Neural progenitor cell (in vitro differentiated cells): ENCODE results near the gene COA3. TPM values are rescaled to one million over a fixed set of nuclear protein-coding genes. Genes with fewer than 3 reads are reported as not detected.

Experiments
- DNase-seq: peaks from one replicate; pipeline ENCODE4 v3.0.0-alpha.2; 2016; ENCODE audit warnings: low spot score
- H2AFZ ChIP-seq: fragments of 200-600 bp; sonication (generic); replicated peaks from 2 replicates; pipeline ENCODE4 v1.6.1; 2016; ENCODE audit warnings: antibody characterized with exemption
- H3F3A ChIP-seq: fragments of 200-600 bp; sonication (generic); 2 replicates; pipeline ENCODE4 v1.6.1; 2016; ENCODE audit warnings: antibody characterized with exemption, low read depth
- H3K27ac ChIP-seq: fragments of 200-600 bp; sonication (generic); 2 replicates; pipeline ENCODE4 v1.5.1; 2016; ENCODE audit warnings: mild to moderate bottlenecking
- H3K27me3 ChIP-seq: fragments of 200-600 bp; sonication (generic); 2 replicates; pipeline ENCODE4 v1.6.1; 2016; ENCODE audit warnings: mild to moderate bottlenecking, moderate library complexity
- H3K36me3 ChIP-seq: fragments of 200-600 bp; sonication (generic); 2 replicates; pipeline ENCODE4 v1.5.1; 2016
- H3K4me1 ChIP-seq: fragments of 200-600 bp; sonication (generic); 2 replicates; pipeline ENCODE4 v1.6.1; 2016; ENCODE audit warnings: mixed run types
- H3K4me2 ChIP-seq: fragments of 200-600 bp; sonication (generic); 2 replicates; pipeline ENCODE4 v1.6.1; 2016
- H3K4me3 ChIP-seq: fragments of 200-600 bp; sonication (generic); 2 replicates; pipeline ENCODE4 v1.5.1; 2016
- H3K79me2 ChIP-seq: fragments of 200-600 bp; sonication (generic); 2 replicates; pipeline ENCODE4 v1.6.1; 2016; ENCODE audit warnings: low read depth
- H3K9ac ChIP-seq: fragments of 200-600 bp; sonication (generic); 2 replicates; pipeline ENCODE4 v1.6.1; 2016
- H3K9me3 ChIP-seq: fragments of 200-600 bp; sonication (generic); 2 replicates; pipeline ENCODE4 v1.5.1; 2016; ENCODE audit warnings: low read depth
- H4K20me1 ChIP-seq: fragments of 200-600 bp; sonication (generic); 2 replicates; pipeline ENCODE4 v1.6.1; 2016; ENCODE audit warnings: low read depth
- H3K27ac Mint-ChIP-seq: 3 replicates; pipeline ENCODE4 v1.8.0; 2021; ENCODE audit warnings: mixed read lengths
- H3K27me3 Mint-ChIP-seq: 2 replicates; pipeline ENCODE4 v1.8.0; 2022; ENCODE audit warnings: low read depth, mild to moderate bottlenecking, inconsistent platforms, moderate library complexity, mixed read lengths; ENCODE audit not compliant: insufficient read depth
- H3K36me3 Mint-ChIP-seq: 3 replicates; pipeline ENCODE4 v1.8.0; 2021; ENCODE audit warnings: mixed read lengths
- H3K4me1 Mint-ChIP-seq: 3 replicates; pipeline ENCODE4 v1.8.0; 2021; ENCODE audit warnings: mixed read lengths
- H3K4me3 Mint-ChIP-seq: 3 replicates; pipeline ENCODE4 v1.8.0; 2021; ENCODE audit warnings: mild to moderate bottlenecking, moderate library complexity, mixed read lengths
- H3K9me3 Mint-ChIP-seq: 3 replicates; pipeline ENCODE4 v1.8.0; 2020; ENCODE audit warnings: mixed read lengths
- EZH2 ChIP-seq: fragments of 200-600 bp; sonication (generic); IDR thresholded peaks from 2 replicates; pipeline ENCODE4 v1.6.1; 2017; ENCODE audit warnings: antibody characterized with exemption, mild to moderate bottlenecking, moderate library complexity
- EZH2phosphoT487 ChIP-seq: fragments of 200-600 bp; sonication (generic); IDR thresholded peaks from 2 replicates; pipeline ENCODE4 v1.6.1; 2017; ENCODE audit warnings: antibody characterized with exemption
- total RNA-seq: library from RNA; depleted of rRNA; stranded (reverse); fragments of >200 nt; gene quantifications from 2 replicates; pipeline ENCODE4 v1.2.3, GENCODE V29; 2015; ENCODE audit warnings: low replicate concordance
- TF ChIP-seq, protein P1 (sequence below): fragments of 200-600 bp; sonication (generic); IDR thresholded peaks from 2 replicates; pipeline ENCODE4 v1.5.1; 2017; ENCODE audit warnings: antibody characterized with exemption, mild to moderate bottlenecking

The COA3 gene
- total RNA-seq, 1 donor from 2014 or later: 61.2 TPM

DNA sequence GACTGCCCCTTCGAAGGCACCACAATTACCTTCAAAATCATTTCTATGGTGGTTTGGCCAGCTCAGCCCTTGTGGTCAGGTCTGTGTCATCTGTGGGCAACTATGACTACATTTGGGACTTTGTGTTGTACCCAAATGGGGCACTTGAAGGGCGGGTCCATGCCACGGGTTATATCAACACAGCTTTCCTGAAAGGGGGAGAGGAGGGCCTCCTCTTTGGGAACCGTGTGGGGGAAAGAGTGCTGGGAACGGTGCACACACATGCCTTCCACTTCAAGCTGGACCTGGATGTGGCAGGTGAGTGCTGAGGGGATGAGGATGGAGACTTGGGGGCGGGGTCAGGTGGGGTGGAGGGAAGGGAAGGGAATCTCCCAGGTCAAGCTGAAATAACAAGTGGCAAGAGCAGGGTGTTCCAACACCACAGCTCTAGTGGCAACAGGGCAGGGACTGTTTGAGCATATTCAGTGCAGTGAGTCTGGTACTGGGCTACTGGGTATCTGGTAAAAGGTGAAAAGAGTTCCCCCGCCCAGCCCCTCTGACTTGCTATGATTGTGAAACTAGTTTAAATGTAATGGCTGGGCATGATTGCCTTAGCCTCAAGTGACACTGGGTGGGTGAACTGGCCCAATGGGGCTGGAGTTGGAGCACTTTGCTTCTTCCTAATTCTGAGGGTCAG is 47.6 kb upstream of the COA3 start:
- H3K79me2 ChIP-seq: no peaks in the 10 kb centered on the region
- H3K9ac ChIP-seq: no peak overlapping the region
- no peaks in the 10 kb centered on the region for H3K27me3 ChIP-seq
- Mint-ChIP-seq H3K27ac (no peak overlapping the region), H3K36me3 (peaks cover 5% of the 10 kb centered on the region), H3K9me3 (no peaks in the 10 kb centered on the region), H3K4me3 (no peak overlapping the region), H3K27me3 (peaks cover 5% of the 10 kb centered on the region), H3K4me1 (no peaks in the 10 kb centered on the region)
- no peak overlapping the region for H3K4me2 ChIP-seq
- no peak overlapping the region for H3K4me3 ChIP-seq
- H3F3A ChIP-seq: peaks cover 22% of the 10 kb centered on the region
- no peak overlapping the region for H2AFZ ChIP-seq
- TF ChIP-seq EZH2phosphoT487 (no peak), EZH2 (no peak)
- TF ChIP-seq, protein P1, sequence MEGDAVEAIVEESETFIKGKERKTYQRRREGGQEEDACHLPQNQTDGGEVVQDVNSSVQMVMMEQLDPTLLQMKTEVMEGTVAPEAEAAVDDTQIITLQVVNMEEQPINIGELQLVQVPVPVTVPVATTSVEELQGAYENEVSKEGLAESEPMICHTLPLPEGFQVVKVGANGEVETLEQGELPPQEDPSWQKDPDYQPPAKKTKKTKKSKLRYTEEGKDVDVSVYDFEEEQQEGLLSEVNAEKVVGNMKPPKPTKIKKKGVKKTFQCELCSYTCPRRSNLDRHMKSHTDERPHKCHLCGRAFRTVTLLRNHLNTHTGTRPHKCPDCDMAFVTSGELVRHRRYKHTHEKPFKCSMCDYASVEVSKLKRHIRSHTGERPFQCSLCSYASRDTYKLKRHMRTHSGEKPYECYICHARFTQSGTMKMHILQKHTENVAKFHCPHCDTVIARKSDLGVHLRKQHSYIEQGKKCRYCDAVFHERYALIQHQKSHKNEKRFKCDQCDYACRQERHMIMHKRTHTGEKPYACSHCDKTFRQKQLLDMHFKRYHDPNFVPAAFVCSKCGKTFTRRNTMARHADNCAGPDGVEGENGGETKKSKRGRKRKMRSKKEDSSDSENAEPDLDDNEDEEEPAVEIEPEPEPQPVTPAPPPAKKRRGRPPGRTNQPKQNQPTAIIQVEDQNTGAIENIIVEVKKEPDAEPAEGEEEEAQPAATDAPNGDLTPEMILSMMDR: no peak
- no peaks in the 10 kb centered on the region for H4K20me1 ChIP-seq
- no peaks in the 10 kb centered on the region for H3K36me3 ChIP-seq
- no peaks in the 10 kb centered on the region for H3K9me3 ChIP-seq
- DNase-seq: no peak
- no peak overlapping the region for H3K27ac ChIP-seq
- no peaks in the 10 kb centered on the region for H3K4me1 ChIP-seq

DNA sequence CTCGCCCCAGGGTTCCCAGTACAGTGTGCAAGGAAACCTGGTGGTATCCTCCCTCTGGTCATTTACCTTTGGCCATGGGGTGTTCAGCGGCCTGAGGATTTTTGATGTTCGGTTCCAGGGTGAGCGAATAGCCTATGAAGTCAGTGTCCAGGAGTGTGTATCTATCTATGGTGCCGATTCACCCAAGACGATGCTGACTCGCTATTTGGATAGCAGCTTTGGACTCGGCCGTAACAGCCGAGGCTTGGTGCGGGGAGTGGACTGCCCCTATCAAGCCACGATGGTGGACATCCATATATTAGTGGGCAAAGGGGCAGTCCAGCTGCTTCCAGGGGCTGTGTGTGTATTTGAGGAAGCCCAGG is 47.0 kb upstream of the COA3 start:
- H3F3A ChIP-seq: peaks cover 22% of the 10 kb centered on the region
- H3K9me3 Mint-ChIP-seq: no peaks in the 10 kb centered on the region
- H3K9me3 ChIP-seq: no peaks in the 10 kb centered on the region
- H3K4me3 ChIP-seq: no peak overlapping the region
- TF ChIP-seq, protein P1: no peak
- TF ChIP-seq EZH2: no peak
- no peak for TF ChIP-seq EZH2phosphoT487
- no peaks in the 10 kb centered on the region for H3K4me1 Mint-ChIP-seq
- H3K36me3 Mint-ChIP-seq: peaks cover 5% of the 10 kb centered on the region
- H3K4me2 ChIP-seq: no peak overlapping the region
- H3K27me3 Mint-ChIP-seq: peaks cover 5% of the 10 kb centered on the region
- H2AFZ ChIP-seq: no peak overlapping the region
- no peak overlapping the region for H3K27ac ChIP-seq
- H3K27ac Mint-ChIP-seq: no peak overlapping the region
- no peak overlapping the region for H3K9ac ChIP-seq
- H3K4me1 ChIP-seq: no peaks in the 10 kb centered on the region
- no peak for DNase-seq
- H3K36me3 ChIP-seq: no peaks in the 10 kb centered on the region
- H3K27me3 ChIP-seq: no peaks in the 10 kb centered on the region
- no peaks in the 10 kb centered on the region for H4K20me1 ChIP-seq
- no peak overlapping the region for H3K4me3 Mint-ChIP-seq
- no peaks in the 10 kb centered on the region for H3K79me2 ChIP-seq

DNA sequence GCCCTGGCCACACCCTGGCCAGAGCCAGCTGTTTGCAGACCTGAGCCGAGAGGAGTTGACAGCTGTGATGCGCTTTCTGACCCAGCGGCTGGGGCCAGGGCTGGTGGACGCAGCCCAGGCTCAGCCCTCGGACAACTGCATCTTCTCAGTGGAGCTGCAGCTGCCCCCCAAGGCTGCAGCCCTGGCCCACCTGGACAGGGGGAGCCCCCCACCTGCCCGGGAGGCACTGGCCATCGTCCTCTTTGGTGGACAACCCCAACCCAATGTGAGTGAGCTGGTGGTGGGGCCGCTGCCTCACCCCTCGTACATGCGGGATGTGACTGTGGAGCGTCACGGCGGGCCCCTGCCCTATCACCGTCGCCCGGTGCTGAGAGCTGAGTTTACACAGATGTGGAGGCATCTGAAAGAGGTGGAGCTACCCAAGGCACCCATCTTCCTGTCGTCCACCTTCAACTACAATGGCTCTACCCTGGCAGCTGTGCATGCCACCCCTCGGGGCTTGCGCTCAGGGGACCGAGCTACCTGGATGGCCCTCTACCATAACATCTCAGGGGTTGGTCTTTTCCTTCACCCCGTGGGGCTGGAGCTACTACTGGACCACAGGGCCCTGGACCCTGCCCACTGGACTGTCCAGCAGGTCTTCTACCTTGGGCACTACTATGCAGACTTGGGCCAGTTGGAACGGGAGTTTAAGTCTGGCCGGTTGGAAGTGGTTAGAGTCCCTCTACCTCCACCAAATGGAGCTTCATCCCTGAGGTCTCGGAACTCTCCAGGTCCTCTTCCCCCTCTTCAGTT is 46.5 kb upstream of the COA3 start:
- Histone ChIP-seq H3K4me2 (no peak overlapping the region), H3K4me3 (no peak overlapping the region), H2AFZ (no peak overlapping the region), H3K36me3 (no peaks in the 10 kb centered on the region), H3K79me2 (no peaks in the 10 kb centered on the region), H3K9ac (no peak overlapping the region), H3K4me1 (no peaks in the 10 kb centered on the region), H3K9me3 (no peaks in the 10 kb centered on the region), H3F3A (peaks cover 22% of the 10 kb centered on the region), H4K20me1 (no peaks in the 10 kb centered on the region), H3K27ac (no peak overlapping the region), H3K27me3 (no peaks in the 10 kb centered on the region)
- H3K27me3 Mint-ChIP-seq: peaks cover 4% of the 10 kb centered on the region
- H3K9me3 Mint-ChIP-seq: no peaks in the 10 kb centered on the region
- H3K36me3 Mint-ChIP-seq: peaks cover 5% of the 10 kb centered on the region
- H3K4me1 Mint-ChIP-seq: no peaks in the 10 kb centered on the region
- TF ChIP-seq EZH2: no peak
- TF ChIP-seq, protein P1: no peak
- TF ChIP-seq EZH2phosphoT487: no peak
- H3K4me3 Mint-ChIP-seq: no peak overlapping the region
- DNase-seq: no peak
- no peak overlapping the region for H3K27ac Mint-ChIP-seq
